HG02943 (cell line): ENCODE data around the gene LY6G6C.
"Not testable (repeated sequence)": the region's sequence is repeated elsewhere in the genome, so short reads cannot be mapped to it uniquely, and the experiment has no call there.

Source experiments
- ATAC-seq: cut with Tn5 transposase; IDR thresholded peaks from one replicate; pipeline ENCODE4 v1.9.1; 2021; ENCODE audit warnings: mild to moderate bottlenecking, low read depth, moderate library complexity; ENCODE audit not compliant: unreplicated experiment

The LY6G6C gene

DNA sequence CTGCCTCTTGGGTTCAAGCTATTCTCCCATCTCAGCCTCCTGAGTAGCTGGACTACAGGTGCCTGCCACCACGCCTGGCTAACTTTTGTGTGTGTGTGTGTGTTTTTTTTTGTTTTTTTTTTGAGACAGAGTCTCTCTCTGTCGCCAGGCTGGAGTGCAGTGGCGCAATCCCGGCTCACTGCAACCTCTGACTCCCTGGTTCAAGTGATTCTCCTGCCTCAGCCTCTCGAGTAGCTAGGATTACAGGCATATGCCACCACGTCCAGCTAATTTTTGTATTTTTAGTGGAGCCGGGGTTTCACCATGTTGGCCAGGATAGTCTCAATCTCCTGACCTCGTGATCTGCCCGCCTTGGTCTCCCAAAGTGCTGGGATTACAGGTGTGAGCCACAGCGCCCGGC, 12.4 kb downstream of the LY6G6C start:
- not testable (repeated sequence) for ATAC-seq

DNA sequence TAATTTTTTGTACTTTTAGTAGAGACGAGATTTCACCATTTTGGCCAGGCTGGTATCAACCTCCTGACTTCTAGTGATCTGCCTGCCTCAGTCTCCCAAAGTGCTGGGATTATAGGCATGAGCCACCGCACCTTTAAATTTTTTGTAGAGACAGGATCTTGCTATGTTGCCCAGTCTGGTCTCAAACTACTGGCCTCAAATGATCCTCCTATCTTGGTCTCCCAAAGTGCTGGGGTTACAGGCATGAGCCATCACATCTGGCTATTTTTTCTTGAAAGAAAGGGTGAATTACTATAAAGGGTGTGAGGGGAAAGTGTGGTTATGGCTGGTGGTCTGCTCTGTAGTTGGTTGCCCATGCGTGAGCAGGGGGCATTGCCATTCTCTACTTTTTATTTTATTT, 13.3 kb downstream of the LY6G6C start:
- ATAC-seq: no peak

DNA sequence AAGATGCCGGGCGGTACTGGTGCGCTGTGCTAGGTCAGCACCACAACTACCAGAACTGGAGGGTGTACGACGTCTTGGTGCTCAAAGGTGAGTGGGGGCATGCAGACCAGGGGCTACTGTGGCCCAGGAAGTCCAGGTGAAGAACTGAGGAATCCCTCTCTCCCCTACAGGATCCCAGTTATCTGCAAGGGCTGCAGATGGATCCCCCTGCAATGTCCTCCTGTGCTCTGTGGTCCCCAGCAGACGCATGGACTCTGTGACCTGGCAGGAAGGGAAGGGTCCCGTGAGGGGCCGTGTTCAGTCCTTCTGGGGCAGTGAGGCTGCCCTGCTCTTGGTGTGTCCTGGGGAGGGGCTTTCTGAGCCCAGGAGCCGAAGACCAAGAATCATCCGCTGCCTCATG, 13.8 kb downstream of the LY6G6C start:
- ATAC-seq: no peak

DNA sequence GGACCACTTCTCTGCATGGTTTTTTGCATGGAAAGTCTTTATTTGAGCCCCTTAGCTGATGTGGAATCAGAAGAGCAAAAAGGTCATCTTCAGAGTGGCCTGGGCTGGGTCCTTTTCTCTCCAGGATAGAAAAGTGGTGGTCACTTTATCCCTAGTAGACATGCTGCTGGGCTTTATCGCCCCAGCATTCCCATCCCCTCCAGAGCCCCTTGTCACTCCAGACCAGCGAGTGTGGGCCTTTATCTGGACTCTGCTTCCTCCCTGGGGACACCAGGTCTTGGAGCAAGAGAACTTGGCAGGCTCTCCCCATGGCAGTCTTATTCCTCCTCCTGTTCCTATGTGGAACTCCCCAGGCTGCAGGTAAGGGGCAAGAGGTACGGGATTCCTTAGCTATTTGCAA, 14.9 kb downstream of the LY6G6C start, which contains the start of gene LY6G6F:
Gene LY6G6F, plus strand, starts transcription at position 268 of the 400 bp plus-strand sequence. Its CDS starts 41 bp downstream, at position 309.
- no peak for ATAC-seq

DNA sequence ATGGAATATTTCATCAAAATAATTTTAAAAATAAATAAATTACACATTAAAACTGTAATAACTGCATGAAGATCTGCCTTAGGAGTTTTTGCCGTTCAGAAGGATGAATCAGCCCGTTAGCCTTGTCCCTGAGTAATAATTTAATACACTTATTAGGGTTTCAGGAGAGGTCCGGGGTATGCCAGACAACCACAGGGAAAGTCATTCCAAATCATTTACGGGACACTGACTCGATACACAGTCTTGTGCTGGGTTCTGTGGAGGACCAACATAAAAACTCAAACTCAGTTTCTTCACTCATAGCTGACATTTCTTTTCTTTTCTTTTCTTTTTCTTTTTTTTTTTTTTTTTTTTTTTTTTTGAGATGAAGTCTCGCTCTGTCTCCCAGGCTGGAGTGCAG, 15.6 kb downstream of the LY6G6C start:
- ATAC-seq: no peak

DNA sequence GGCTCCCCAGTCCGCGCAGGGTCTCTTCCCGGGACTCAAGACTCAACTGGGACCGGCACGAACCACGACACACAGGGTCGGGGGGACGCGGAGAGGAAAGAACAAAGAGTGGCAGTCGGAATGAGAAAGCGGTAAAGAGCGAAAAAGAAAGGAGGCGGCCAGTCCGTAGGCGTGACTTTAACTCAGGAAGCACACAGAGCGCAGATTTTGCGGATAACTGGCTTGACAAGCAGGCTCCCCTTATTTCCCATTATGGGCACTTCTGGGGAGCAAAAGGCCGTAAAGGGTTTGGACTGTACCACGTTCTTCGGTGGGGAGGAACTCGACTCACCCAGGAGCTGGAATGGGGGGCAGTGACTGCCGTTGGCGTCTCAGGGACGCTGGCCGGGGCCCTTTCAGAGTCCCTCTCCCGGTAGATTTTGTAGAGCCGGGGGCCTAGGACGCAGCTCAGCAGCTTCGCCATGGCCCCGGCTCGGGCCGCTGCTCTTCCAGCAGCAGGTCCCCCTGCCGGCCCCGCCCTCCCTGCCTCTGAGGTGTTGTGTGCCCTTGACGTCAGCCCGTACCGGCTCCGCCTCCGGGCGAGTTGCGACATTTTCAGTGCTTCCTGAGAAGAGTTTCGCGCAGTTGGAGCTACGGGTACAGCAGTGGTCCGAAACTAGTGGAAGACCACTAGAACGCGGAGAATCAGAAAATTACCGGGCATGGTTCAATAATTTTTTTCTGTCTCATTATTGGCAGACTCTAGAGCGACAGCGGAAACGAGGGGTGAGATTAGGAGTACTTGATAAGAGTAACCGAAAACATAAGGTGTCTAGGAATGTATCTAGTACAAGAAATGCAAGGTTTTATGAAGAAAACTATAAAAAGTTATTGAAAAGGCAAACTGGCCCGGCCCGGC, 18.5 kb downstream of the LY6G6C start, which contains the start of gene ABHD16A:
Gene ABHD16A, minus strand, starts transcription at position 506 of the 898 bp plus-strand sequence. Its CDS starts 43 bp downstream, at position 463.
- peak; percentile 75 for ATAC-seq

DNA sequence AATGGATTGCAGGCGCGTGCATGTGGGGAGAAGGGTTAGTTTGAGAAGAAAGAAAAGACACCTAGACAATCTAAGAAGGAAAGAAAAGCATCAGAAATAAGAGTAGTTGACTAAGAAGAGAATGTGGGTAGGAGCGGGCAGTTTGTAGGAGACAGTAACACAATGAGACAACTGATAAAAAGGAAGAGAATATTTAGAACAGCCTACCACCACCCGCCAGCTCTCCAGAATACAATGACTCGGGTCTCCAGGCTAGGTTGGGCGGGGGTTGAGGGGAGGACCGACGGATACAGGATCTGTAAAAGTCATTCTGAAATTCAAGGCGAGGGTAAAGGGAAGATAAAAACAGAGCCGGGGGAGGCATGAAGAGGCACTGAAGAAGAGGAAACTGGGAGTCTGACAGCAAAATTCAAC, 19.1 kb downstream of the LY6G6C start:
- ATAC-seq: no peak

DNA sequence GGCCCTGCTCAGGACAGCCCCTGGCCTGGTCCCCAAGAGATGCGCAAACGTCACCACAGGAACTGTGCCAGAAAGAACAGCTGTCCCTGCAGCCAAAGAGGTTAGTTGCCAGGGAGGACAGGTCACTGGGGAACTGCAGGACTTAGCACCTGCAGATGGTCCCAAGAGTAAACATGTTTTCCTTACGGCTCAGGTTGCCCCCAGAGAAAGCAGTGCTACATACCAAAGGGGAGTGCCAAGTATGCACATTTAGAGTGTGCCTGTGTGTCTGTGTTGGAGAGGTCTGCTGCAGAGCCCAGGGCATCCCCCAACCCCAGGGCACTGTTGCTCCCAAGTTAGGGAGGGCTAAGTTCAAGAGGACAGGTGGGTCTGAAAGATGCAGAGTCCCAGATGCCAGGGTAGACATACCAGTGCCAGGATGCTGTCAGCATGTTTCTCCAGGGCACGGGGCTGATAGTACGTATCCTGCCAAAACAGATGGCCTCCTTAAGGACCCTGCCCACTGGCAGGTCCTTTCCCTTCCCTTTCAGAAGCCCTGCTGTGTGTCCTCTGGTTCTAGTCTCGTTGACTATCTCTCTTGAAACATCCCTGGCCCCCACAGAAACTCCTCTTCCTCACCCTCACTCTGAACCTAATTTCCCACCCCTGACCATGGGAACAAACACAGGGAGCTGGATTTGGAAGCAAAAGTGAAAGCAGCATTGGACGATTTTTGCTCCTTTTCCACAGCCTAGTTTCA, 19.7 kb downstream of the LY6G6C start:
- no peak for ATAC-seq

DNA sequence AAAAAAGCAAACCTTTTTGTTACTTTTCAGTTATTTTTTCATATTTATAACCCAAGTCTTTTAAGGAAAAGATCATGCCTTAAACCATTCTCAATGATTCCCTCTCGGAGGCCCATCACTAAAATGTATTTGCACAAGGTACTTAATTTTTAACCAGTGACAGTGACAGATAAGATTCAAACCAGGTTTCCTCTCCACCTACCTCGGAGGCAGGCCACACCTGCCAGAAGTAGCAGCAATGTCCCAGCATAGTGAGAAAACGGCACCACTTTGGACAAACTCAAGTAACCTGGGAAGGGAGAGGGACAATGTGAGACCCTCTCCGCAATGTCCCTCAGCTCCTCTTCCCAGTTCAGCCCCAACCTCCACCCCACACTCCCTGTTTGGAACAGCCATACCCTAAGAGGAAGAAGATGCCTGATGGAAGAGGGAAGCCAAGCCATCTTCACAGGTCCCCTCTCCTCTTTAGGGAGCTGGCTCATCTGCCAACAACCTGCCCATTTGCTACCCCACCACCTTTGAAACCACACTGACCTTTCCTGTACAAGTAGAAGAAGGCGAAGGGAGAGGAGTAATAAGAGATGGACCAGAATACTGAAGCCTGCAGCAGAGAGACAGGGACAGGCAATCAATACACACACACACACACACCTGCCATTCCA, 20.7 kb downstream of the LY6G6C start:
- no peak for ATAC-seq

DNA sequence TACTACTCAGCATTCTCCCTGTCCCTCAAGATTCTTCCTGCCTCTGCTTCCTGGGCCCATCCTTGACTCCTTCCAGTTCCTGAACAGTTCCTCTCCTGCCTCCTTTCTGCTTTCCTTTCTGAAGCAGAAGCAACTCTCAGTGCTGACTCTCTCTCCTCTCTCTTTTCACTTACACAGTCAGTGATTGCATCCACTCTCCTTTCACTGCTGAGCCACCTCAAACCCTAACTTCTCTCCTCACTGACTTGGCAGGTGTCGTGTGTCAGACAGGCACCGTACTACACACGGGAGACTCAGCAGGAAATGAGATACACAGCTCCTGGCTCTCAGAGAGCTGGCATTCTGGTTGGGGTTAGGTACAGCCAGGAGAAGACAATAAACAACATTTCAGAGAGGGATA, 24.0 kb downstream of the LY6G6C start:
- ATAC-seq: no peak

DNA sequence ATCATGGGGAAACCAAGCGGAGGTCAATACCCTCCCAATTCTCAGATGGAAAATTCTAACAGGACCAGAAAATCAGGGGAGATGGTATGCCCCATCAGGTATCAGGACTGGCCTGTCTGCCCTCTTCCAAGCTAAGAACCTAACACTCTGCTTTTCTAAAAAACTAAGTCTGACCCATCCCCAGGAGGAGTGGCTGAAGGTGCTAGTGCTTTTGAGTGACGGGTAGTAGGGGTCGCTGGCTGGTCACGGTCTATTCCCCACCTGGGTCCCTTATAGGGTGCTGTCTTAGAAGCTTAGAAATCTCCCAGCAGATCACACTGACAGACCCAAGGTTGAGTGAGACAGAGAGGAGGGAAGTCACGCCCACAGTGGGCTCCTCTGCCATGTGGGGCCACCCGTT, 28.0 kb downstream of the LY6G6C start:
- ATAC-seq: no peak

DNA sequence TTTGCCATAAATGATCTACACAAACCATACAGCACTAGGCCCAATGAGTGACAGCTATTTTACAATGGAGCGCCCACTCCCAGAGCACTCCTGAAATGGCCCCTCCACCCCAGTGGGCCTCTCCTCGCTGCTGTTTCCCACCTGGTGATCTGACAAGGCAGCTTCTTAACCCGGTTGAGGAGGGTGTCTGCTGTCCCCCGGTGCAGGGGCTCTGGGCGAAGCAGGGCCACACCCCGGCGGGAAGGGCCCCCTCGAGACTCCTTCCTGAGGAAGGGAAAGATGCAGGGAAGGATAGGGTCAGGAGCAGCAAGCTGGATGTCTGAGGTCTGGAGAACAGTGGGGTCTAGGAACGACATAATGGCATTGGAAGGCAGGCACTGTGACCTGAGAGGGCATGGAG, 28.7 kb downstream of the LY6G6C start:
- no peak for ATAC-seq

DNA sequence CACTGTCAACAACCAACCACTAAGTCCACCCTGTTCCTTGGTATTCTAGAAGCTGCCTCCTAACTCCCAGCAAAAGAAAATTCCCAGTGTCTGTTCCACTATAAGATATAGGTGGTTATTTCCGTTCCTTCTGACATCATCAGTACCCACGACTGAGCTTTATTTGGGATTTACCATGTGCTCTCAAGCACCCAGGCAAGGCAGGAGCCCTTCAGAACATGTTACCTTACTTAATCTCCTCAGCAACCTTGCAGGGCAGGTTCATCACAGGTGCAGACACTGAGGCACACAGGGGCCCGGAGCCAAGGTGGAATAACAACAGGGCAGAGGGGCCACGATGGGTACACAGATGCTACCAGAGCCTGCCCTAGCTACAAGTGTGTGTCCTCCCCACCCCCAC, 29.2 kb downstream of the LY6G6C start:
- ATAC-seq: no peak

DNA sequence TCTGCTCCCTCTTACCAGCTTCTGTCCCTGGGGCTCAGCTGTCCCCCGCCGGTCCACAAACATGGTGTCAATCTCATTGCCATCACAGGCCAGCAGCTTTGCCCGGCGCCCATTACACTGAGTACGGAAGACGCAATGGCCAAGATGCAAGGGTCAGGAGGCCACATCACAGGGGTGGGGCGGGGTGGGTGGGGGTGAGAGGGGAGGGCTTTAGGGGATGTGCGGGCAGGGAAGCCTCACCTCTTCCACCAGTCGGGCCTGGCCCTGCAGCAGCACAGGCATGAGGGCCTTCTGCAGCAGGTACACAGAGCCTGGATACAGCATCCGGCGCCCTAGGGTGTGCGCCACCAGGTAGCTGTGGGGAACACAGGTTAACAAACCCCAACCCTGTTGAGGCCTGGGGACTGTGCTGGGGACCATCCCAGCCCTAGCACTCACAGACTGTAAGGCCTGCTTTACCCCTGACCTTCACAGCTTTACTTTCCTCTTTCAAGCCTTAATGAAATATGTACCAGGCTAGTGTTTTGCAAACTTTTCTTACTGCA, 29.9 kb downstream of the LY6G6C start:
- ATAC-seq: no peak

DNA sequence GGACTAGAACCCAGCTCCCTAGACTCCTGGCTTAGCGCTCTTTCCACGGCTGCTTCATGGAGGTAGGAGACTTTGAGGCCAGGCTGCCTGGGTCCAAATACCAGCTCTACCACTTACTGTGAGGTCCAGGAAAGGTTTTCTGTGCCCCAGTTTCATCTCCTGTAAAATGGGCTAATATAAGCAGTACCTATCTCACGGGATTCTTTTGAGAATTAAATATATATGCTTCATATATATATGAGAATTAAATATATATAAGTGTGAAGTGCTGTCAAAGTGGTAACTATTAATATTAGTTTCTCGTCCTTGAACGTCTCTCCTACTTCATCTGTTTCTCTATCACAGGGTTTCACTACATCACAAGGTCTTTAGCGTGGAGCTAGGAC, 30.5 kb downstream of the LY6G6C start:
- no peak for ATAC-seq

DNA sequence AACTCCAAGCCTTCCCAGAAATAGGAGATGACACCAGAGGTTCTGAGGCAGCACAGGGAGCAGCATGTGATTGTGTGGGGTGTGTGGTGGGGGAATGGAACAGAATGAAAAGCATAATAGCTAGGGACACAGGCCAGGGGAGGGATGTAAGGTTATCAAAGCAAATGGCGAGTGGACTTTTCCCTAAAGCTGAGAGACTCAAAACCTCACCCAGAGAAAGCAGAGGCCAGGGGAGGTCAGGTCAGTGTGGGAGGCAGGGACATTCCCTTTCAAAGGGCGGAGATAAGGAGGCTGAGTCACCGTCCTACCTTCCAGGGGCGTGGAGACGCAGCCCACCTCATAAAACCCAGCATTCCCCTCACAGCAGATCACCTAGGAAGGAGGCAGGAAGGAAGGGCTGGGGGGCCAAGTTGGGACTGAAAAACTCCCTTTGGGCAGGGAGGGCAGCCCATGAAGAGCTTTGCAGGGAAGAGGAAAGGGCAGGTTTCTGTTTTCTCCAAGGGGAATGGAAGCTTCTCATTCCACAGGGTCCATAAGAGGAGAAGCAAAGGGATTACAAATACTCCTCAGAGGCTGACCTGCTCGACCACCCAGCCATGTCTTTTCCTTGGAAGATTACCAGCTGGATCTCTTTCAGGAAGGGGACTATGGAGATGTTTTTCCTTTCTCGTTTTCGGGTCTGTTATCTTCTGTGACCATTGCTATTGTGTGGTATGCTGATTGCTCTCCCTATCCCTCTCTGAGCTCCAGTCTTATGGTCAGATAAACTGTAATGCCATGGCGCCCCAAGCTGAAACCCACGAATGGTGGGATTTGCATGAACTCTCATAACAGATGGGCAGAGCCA, 31.1 kb downstream of the LY6G6C start:
- ATAC-seq: no peak

DNA sequence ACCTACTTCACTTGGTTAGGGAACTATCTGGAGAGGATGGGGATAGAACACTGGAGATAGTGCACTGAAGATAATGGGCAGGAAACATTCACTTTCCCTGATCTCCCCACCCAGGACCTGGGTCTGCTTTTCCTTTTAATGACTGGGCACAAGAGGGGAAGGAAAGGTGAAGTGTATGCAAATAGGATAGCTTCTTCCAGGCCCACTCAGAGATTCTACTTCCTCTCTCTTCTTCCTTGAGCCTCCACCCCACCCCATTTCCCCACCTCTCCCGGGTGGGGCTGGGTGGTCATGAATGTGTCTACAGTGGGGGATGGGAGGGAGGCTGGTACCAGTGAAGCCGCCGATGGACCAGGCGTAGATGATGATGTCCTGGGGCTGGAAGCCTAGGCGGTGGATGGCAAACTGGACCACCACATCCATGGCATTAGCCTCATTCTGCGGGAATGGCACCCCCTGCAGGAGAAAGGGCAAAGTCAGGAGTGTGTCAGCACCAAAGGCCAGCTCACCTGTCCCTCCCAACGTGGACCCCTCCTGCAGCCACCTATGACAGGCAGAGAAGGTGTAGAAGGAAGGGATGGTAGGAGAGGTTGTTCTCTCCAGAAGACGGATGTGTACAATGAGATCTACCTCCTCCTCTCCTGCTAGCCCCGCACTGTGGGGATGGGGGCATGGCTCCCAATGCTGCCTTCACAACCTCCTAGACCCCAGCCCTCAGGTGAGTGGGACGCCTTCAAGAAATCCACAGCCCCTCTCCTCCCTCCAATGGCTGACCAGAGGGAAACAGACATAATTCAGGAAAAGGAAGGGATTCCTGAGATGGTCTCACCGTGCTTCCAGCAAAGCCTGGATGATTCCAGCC, 32.1 kb downstream of the LY6G6C start:
- ATAC-seq: no peak

DNA sequence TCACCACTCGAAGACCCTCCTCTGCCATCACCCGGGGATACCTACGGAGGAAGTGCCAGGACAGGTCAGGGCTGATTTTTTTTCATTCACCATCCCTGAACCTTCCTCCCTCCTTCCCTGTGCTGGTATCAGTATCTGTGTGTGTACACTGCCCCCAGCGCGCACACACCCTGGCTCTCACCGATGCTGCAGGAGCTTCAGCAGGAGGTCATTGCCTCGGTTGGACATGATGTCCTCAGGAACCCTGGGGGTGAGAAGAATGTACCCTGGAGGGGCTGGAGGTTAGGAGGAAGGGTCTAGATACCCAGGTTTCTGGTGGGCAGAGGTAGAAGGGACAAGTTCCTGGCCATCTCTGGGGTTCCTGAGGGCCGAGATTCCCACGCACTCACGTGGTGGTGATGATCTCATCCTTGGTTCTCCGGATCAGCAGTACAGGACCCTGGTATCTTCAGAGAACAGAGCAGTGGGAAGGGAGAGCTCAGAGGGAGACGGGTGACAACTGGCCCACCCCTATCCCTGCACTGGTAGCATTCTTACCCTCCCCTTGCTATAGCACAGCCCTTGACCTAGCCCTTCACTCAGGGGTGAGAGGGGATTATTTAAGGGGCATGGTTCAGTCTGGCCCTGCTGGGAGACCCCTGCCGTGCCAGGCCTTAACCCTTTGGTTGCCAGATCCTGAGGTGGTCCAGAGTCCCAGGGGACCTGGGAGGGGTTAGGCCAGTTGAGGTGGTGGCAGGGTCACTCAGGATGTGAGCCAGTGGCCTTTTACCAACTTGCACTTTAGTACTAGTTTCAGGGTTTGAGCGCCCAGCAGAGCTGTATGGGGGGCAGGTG, 33.5 kb downstream of the LY6G6C start:
- no peak for ATAC-seq
